ENCODE data around the gene PARVG.

PARVG gene

GRCh38 chr22:44211946-44212930, 31.5 kb downstream of the PARVG start:
- Histone ChIP-seq H3K27ac (ENCODE audit: low read length) (no peak overlapping the region), H4K20me1 (ENCODE audit: insufficient read depth, low read length) (no peaks in the 10 kb centered on the region), H3K9ac (ENCODE audit: low read length) (no peak overlapping the region), H3K4me1 (ENCODE audit: low read length) (peaks cover 11% of the 10 kb centered on the region), H3K9me3 (ENCODE audit: insufficient read depth, low read length) (no peaks in the 10 kb centered on the region), H3K4me3 (ENCODE audit: low read length) (no peak overlapping the region), H3K4me2 (ENCODE audit: low read length) (no peak overlapping the region), H3K36me3 (replicated peaks; ENCODE audit: low read depth, low read length) (no peaks in the 10 kb centered on the region), H2AFZ (ENCODE audit: low read depth, low read length) (no peak overlapping the region), H3K27me3 (ENCODE audit: low read depth, low read length) (peaks cover 33% of the 10 kb centered on the region), H3K79me2 (ENCODE audit: low read length) (no peaks in the 10 kb centered on the region)
- TF ChIP-seq EZH2phosphoT487 (IDR thresholded peaks at IDR 0.05; ENCODE audit: low read depth), result no peak
- no peak for TF ChIP-seq CTCF (IDR thresholded peaks at IDR 0.05; ENCODE audit: low read depth, low read length)

GRCh38 chr22:44212936-44213335, 32.2 kb downstream of the PARVG start:
- Histone ChIP-seq H3K9me3 (ENCODE audit: insufficient read depth, low read length) (no peaks in the 10 kb centered on the region), H4K20me1 (ENCODE audit: insufficient read depth, low read length) (no peaks in the 10 kb centered on the region), H3K4me3 (ENCODE audit: low read length) (no peak overlapping the region), H2AFZ (ENCODE audit: low read depth, low read length) (no peak overlapping the region), H3K27me3 (ENCODE audit: low read depth, low read length) (peaks cover 33% of the 10 kb centered on the region), H3K27ac (ENCODE audit: low read length) (no peak overlapping the region), H3K79me2 (ENCODE audit: low read length) (no peaks in the 10 kb centered on the region), H3K4me2 (ENCODE audit: low read length) (no peak overlapping the region), H3K36me3 (replicated peaks; ENCODE audit: low read depth, low read length) (no peaks in the 10 kb centered on the region), H3K9ac (ENCODE audit: low read length) (no peak overlapping the region), H3K4me1 (ENCODE audit: low read length) (peaks cover 11% of the 10 kb centered on the region)
- no peak for TF ChIP-seq CTCF (IDR thresholded peaks at IDR 0.05; ENCODE audit: low read depth, low read length)
- no peak for TF ChIP-seq EZH2phosphoT487 (IDR thresholded peaks at IDR 0.05; ENCODE audit: low read depth)

GRCh38 chr22:44213489-44214043, 32.8 kb downstream of the PARVG start:
- Histone ChIP-seq H3K4me3 (ENCODE audit: low read length) (no peak overlapping the region), H3K4me2 (ENCODE audit: low read length) (no peak overlapping the region), H3K27ac (ENCODE audit: low read length) (no peak overlapping the region), H3K36me3 (replicated peaks; ENCODE audit: low read depth, low read length) (no peaks in the 10 kb centered on the region), H4K20me1 (ENCODE audit: insufficient read depth, low read length) (no peaks in the 10 kb centered on the region), H3K4me1 (ENCODE audit: low read length) (peaks cover 7% of the 10 kb centered on the region), H3K79me2 (ENCODE audit: low read length) (no peaks in the 10 kb centered on the region), H3K9me3 (ENCODE audit: insufficient read depth, low read length) (no peaks in the 10 kb centered on the region), H3K9ac (ENCODE audit: low read length) (no peak overlapping the region), H3K27me3 (ENCODE audit: low read depth, low read length) (peaks cover 33% of the 10 kb centered on the region), H2AFZ (ENCODE audit: low read depth, low read length) (no peak overlapping the region)
- TF ChIP-seq CTCF (IDR thresholded peaks at IDR 0.05; ENCODE audit: low read depth, low read length), result no peak
- no peak for TF ChIP-seq EZH2phosphoT487 (IDR thresholded peaks at IDR 0.05; ENCODE audit: low read depth)

- no peak for TF ChIP-seq CTCF (IDR thresholded peaks at IDR 0.05; ENCODE audit: low read depth, low read length)
- TF ChIP-seq EZH2phosphoT487 (IDR thresholded peaks at IDR 0.05; ENCODE audit: low read depth), result no peak
- Histone ChIP-seq H3K4me1 (ENCODE audit: low read length) (peaks cover 1% of the 10 kb centered on the region), H3K4me2 (ENCODE audit: low read length) (no peak overlapping the region), H3K4me3 (ENCODE audit: low read length) (no peak overlapping the region), H3K9me3 (ENCODE audit: insufficient read depth, low read length) (no peaks in the 10 kb centered on the region), H4K20me1 (ENCODE audit: insufficient read depth, low read length) (no peaks in the 10 kb centered on the region), H2AFZ (ENCODE audit: low read depth, low read length) (no peak overlapping the region), H3K79me2 (ENCODE audit: low read length) (no peaks in the 10 kb centered on the region), H3K36me3 (replicated peaks; ENCODE audit: low read depth, low read length) (no peaks in the 10 kb centered on the region), H3K27me3 (ENCODE audit: low read depth, low read length) (peaks cover 32% of the 10 kb centered on the region), H3K27ac (ENCODE audit: low read length) (no peak overlapping the region), H3K9ac (ENCODE audit: low read length) (no peak overlapping the region)
Measured at GRCh38 chr22:44214187-44214586, 33.5 kb downstream of the PARVG start.

Data from OCI-LY3 (cell line).